Activated naive CD4-positive, alpha-beta T cell treated with anti-CD3 and anti-CD28 coated beads for 36 hours (primary cell): ENCODE results near the gene EBF4. TPM values are rescaled to one million over a fixed set of nuclear protein-coding genes. Genes with fewer than 3 reads are reported as not detected.

ENCODE experiments used
- CTCF ChIA-PET: fragments of 350-600 bp; sonication (Branson Sonifier 250); formaldehyde crosslinking; loops from one replicate; lab custom pipeline; 2021; ENCODE audit warnings: antibody characterized with exemption; lab: Charles Lee
- DNase-seq: peaks from one replicate; pipeline ENCODE4 v3.0.0-alpha.2; 2020
- H3K27ac Mint-ChIP-seq: one replicate; pipeline ENCODE4 v1.8.0; 2021; ENCODE audit warnings: mild to moderate bottlenecking, mixed read lengths
- H3K27me3 Mint-ChIP-seq: one replicate; pipeline ENCODE4 v1.8.0; 2021; ENCODE audit warnings: low read depth, mixed read lengths
- H3K36me3 Mint-ChIP-seq: one replicate; pipeline ENCODE4 v1.8.0; 2021; ENCODE audit warnings: low read depth, mixed read lengths
- H3K4me1 Mint-ChIP-seq: one replicate; pipeline ENCODE4 v1.8.0; 2021; ENCODE audit warnings: low read depth, mixed read lengths
- H3K4me3 Mint-ChIP-seq: one replicate; pipeline ENCODE4 v1.8.0; 2021; ENCODE audit warnings: mild to moderate bottlenecking, moderate library complexity, mixed read lengths
- H3K9me3 Mint-ChIP-seq: one replicate; pipeline ENCODE4 v1.8.0; 2021; ENCODE audit warnings: mixed read lengths
- intact Hi-C: fragments of 100-400 bp; cut with micrococcal nuclease; formaldehyde crosslinking; loops from one replicate; pipeline ENCODE4 v1.15.1; 2023
- total RNA-seq, 2 experiments: library from RNA; stranded (reverse); gene quantifications; one replicate each; pipeline ENCODE4 v1.2.3, GENCODE V29; 2021

The EBF4 gene
- total RNA-seq, 2 experiments from 2014 or later = 3.2 to 3.5 TPM

GRCh38 chr20:2656471-2657117 is 36.0 kb upstream of the EBF4 start:
- Mint-ChIP-seq H3K9me3 (no peaks in the 10 kb centered on the region), H3K4me3 (no peak overlapping the region), H3K36me3 (peaks cover 58% of the 10 kb centered on the region), H3K27ac (peak overlapping the region; percentile 36), H3K4me1 (peaks cover 50% of the 10 kb centered on the region), H3K27me3 (no peaks in the 10 kb centered on the region)
- no peak for DNase-seq
- intact Hi-C loops = no loop called here
- CTCF ChIA-PET = no interaction called here

GRCh38 chr20:2657241-2657640 is 35.3 kb upstream of the EBF4 start:
- Mint-ChIP-seq H3K9me3 (no peaks in the 10 kb centered on the region), H3K27ac (no peak overlapping the region), H3K4me3 (no peak overlapping the region), H3K36me3 (peaks cover 63% of the 10 kb centered on the region), H3K4me1 (peaks cover 55% of the 10 kb centered on the region), H3K27me3 (no peaks in the 10 kb centered on the region)
- no peak for DNase-seq
- intact Hi-C loops = no loop called here
- CTCF ChIA-PET = interaction anchor here (0.5 kb wide), 1 partner anchor 70 kb away, joined by 3 read pairs; no protein-coding TSS in a partner anchor

DNA sequence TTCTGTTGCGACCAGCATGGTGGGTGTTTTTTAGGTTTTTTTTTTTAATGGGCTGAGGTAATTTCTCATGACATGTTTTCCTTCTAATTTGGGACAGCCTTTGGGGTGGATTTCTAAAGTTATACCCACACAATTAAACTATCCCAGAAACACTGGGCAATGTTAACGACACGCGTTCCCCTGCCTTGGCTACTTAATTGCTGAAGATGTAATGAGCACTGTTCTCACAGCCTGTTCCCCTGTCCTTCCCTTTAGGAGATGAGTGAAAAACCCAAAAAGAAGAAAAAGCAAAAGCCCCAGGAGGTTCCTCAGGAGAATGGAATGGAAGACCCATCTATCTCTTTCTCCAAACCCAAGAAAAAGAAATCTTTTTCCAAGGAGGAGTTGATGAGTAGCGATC is 34.9 kb upstream of the EBF4 start:
- no peak for DNase-seq
- peaks cover 62% of the 10 kb centered on the region for H3K36me3 Mint-ChIP-seq
- CTCF ChIA-PET = interaction anchor here (0.5 kb wide), 1 partner anchor 70 kb away, joined by 3 read pairs; no protein-coding TSS in a partner anchor
- H3K4me1 Mint-ChIP-seq = peaks cover 58% of the 10 kb centered on the region
- H3K27ac Mint-ChIP-seq = peak overlapping the region; percentile 70
- H3K27me3 Mint-ChIP-seq = no peaks in the 10 kb centered on the region
- intact Hi-C loops = no loop called here
- H3K4me3 Mint-ChIP-seq = no peak overlapping the region
- no peaks in the 10 kb centered on the region for H3K9me3 Mint-ChIP-seq

DNA sequence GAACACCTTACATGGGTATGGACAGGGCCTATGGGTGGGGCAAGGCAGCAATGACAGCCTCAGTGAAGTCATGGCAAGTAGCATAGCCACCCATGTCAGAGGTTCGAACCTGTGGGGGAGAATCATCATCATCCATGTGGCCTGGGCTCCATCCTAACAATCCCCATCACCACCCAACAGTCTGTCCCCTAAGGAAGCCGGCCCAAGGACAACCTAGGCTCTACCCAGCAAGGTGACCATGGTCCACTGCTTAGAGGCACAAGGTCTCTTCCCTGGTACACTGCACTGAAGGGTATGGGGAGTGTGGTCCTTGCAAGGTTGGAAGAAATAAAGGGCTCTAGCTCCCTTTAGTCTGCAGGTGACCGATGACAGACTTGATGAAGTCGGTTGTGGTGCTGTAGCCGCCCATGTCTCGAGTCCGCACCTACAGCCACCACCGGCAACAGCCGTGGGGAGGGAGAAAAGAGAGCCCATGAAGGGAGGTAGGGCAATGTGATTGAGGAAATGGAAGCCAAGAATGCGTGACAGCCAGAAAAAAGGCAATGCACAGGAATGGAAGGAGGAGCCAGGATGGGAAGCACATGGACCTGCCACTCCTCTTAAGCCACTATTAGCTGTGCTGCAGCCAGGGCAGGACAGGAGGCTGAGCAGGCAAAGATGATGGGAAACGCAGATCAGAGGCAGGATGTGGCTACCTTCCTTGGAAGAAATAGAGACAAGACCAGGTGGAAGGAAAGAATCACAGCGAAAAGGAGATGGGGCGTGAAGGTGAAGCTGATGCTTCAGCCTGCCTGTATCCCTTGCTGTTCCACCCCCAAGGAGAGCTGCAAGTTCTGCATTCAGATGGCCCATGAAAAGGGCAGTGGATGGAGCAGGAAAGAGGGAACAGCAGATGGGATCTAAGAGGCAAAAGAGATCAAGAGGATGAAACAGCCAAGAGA is 33.9 kb upstream of the EBF4 start:
- H3K4me3 Mint-ChIP-seq = no peak overlapping the region
- H3K9me3 Mint-ChIP-seq = no peaks in the 10 kb centered on the region
- DNase-seq = no peak
- H3K27ac Mint-ChIP-seq = peak overlapping the region; percentile 84
- intact Hi-C loops = no loop called here
- peaks cover 54% of the 10 kb centered on the region for H3K36me3 Mint-ChIP-seq
- no peaks in the 10 kb centered on the region for H3K27me3 Mint-ChIP-seq
- H3K4me1 Mint-ChIP-seq = peaks cover 64% of the 10 kb centered on the region
- CTCF ChIA-PET = interaction anchor here (1.2 kb wide), 1 partner anchor 12 kb away, joined by 3 read pairs; no protein-coding TSS in a partner anchor

GRCh38 chr20:2659547-2659946 is 33.0 kb upstream of the EBF4 start:
- H3K27ac Mint-ChIP-seq = no peak overlapping the region
- H3K4me3 Mint-ChIP-seq = no peak overlapping the region
- H3K27me3 Mint-ChIP-seq = no peaks in the 10 kb centered on the region
- DNase-seq = no peak
- H3K36me3 Mint-ChIP-seq = peaks cover 48% of the 10 kb centered on the region
- intact Hi-C loops = no loop called here
- H3K4me1 Mint-ChIP-seq = peaks cover 59% of the 10 kb centered on the region
- no peaks in the 10 kb centered on the region for H3K9me3 Mint-ChIP-seq
- CTCF ChIA-PET = interaction anchor here (1.2 kb wide), 1 partner anchor 13 kb away, joined by 3 read pairs; no protein-coding TSS in a partner anchor

GRCh38 chr20:2663364-2663886 is 29.2 kb upstream of the EBF4 start:
- Mint-ChIP-seq H3K9me3 (no peaks in the 10 kb centered on the region), H3K27ac (peak overlapping the region; percentile 97), H3K4me1 (peaks cover 28% of the 10 kb centered on the region), H3K4me3 (peak overlapping the region; percentile 95), H3K27me3 (no peaks in the 10 kb centered on the region), H3K36me3 (peaks cover 13% of the 10 kb centered on the region)
- intact Hi-C loops = no loop called here
- CTCF ChIA-PET = no interaction called here
- DNase-seq = no peak

- intact Hi-C loops = loop anchor here (1.0 kb wide), 2 partner anchors 12 to 194 kb away; partner anchors contain the start of genes NOP56 and SNRPB
- no peaks in the 10 kb centered on the region for H3K27me3 Mint-ChIP-seq
- peak within 1 kb of the TSS; percentile 95 for H3K4me3 Mint-ChIP-seq
- CTCF ChIA-PET = interaction anchor here (0.9 kb wide), 1 partner anchor 17 kb away, joined by 3 read pairs; no protein-coding TSS in a partner anchor
- peak; percentile 96 for DNase-seq
- H3K27ac Mint-ChIP-seq = peak within 1 kb of the TSS; percentile 97
- peaks cover 13% of the 10 kb centered on the region for H3K36me3 Mint-ChIP-seq
- H3K4me1 Mint-ChIP-seq = peaks cover 21% of the 10 kb centered on the region
- H3K9me3 Mint-ChIP-seq = no peaks in the 10 kb centered on the region
Measured at GRCh38 chr20:2663887-2664719, 28.5 kb upstream of the EBF4 start, which contains the start of gene IDH3B. Gene IDH3B, minus strand, starts transcription at chr20:2664216. Its CDS starts 28 bp downstream, at chr20:2664188.

- Mint-ChIP-seq H3K27me3 (no peaks in the 10 kb centered on the region), H3K27ac (no peak overlapping the region), H3K4me1 (no peaks in the 10 kb centered on the region), H3K36me3 (no peaks in the 10 kb centered on the region), H3K4me3 (no peak overlapping the region), H3K9me3 (no peaks in the 10 kb centered on the region)
- no peak for DNase-seq
- CTCF ChIA-PET = interaction anchor here (0.7 kb wide), 1 partner anchor 74 kb away, joined by 3 read pairs; no protein-coding TSS in a partner anchor
- intact Hi-C loops = no loop called here
Measured at GRCh38 chr20:2671977-2672376, 20.6 kb upstream of the EBF4 start.

GRCh38 chr20:2672446-2672845 is 20.1 kb upstream of the EBF4 start:
- DNase-seq = no peak
- Mint-ChIP-seq H3K36me3 (no peaks in the 10 kb centered on the region), H3K9me3 (no peaks in the 10 kb centered on the region), H3K27me3 (no peaks in the 10 kb centered on the region), H3K4me3 (no peak overlapping the region), H3K4me1 (no peaks in the 10 kb centered on the region), H3K27ac (no peak overlapping the region)
- intact Hi-C loops = no loop called here
- CTCF ChIA-PET = no interaction called here

- no peak overlapping the region for H3K27ac Mint-ChIP-seq
- no peaks in the 10 kb centered on the region for H3K27me3 Mint-ChIP-seq
- DNase-seq = no peak
- intact Hi-C loops = no loop called here
- H3K4me1 Mint-ChIP-seq = no peaks in the 10 kb centered on the region
- H3K9me3 Mint-ChIP-seq = no peaks in the 10 kb centered on the region
- H3K36me3 Mint-ChIP-seq = no peaks in the 10 kb centered on the region
- no peak overlapping the region for H3K4me3 Mint-ChIP-seq
- CTCF ChIA-PET = interaction anchor here (0.7 to 4.1 kb wide), 3 partner anchors 15 to 150 kb away, joined by 3 to 16 read pairs (median 4); no protein-coding TSS in a partner anchor
Measured at GRCh38 chr20:2673453-2673852, 19.1 kb upstream of the EBF4 start.

DNA sequence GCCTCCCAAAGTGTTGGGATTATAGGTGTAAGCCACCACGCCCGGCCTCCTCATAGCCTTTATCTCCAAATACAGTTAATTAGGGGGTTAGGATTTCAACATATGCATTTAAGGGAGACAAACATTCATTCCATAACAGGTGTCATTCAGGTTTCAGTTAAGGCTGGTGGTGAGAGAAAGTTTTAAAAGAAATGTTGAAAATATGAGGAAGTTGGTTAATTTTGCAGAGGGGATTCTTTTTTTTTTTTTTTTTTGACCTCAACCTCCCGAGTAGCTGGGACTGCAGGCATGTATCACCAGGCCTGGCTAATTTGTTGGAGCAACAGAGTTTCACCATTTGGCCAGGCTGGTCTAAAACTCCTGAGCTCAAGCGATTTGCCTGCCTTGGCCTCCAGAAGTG is 12.5 kb upstream of the EBF4 start:
- Mint-ChIP-seq H3K36me3 (no peaks in the 10 kb centered on the region), H3K27me3 (peaks cover 6% of the 10 kb centered on the region), H3K4me3 (no peak overlapping the region), H3K27ac (no peak overlapping the region), H3K4me1 (no peaks in the 10 kb centered on the region), H3K9me3 (no peaks in the 10 kb centered on the region)
- CTCF ChIA-PET = no interaction called here
- intact Hi-C loops = no loop called here
- DNase-seq = no peak
